HCEC 1CT (cell line): Measurements from ENCODE around the gene PTPRB.
A peak's percentile ranks its signal among the peaks of the same experiment; 100 is the strongest.

Source experiments
- DNase-seq: peaks from one replicate; pipeline ENCODE4 v3.0.0-alpha.2; 2017

Gene PTPRB

GRCh38 chr12:70641691-70642090 is 4.5 kb upstream of the PTPRB start:
- DNase-seq = no peak

- DNase-seq = no peak
These were observed 3.7 kb upstream of the PTPRB start for GRCh38 chr12:70640901-70641300.

GRCh38 chr12:70639535-70639934 is 2.3 kb upstream of the PTPRB start:
- DNase-seq = no peak

DNA sequence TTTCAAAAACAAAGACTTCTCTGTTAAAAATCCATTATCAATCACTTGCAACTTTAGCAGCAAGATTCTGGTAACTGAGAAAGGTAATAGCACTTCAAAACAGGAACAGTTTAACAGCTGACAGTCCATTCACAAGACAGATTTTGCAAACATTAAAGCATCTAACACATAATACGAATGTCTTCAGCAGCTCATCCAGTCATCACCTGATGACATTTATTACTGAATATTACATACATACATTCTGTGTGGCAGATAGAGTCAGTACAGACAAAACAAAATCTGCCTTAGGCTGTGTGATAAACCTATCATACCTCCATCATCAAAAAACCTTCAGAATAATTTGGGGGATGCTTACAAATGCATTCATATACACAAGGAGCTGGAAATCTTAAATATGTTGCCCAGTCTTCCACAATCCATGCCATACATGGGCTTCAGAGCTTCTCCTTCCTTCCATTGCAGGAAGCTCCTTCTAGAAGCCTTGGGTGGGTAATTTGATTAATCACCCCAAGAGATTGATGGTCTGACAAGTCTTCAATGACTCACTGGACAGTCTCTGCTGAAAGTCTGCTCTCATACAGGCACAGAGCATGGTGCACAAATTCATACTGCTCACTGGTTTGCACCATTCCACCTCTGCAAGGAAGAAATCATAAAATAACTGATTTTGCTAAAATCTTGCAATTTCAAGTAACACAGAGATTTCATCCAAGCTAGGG is 1.6 kb upstream of the PTPRB start:
- DNase-seq = peak; percentile 21

DNA sequence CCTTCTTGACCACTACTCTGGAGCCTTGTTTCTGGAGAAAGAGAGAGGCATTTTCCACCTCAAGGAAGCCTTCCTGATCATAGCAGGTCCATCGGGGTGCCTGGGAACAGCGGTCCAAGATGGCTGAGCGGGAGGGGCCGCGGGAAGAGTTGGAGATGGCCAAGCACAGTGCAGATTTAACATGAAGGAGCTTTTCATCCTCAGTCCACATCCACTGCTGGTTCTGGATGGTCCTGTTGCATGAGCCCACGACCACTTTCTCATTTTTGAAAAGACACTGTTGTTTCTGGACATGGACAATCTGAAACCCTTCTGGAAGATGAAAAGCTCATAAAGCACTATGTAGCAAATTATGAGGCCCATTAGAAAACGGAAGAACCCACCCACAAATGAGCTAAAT is 1.5 kb downstream of the PTPRB start:
- no peak for DNase-seq

- no peak for DNase-seq
These were observed 8.3 kb downstream of the PTPRB start for GRCh38 chr12:70628701-70629480.

DNA sequence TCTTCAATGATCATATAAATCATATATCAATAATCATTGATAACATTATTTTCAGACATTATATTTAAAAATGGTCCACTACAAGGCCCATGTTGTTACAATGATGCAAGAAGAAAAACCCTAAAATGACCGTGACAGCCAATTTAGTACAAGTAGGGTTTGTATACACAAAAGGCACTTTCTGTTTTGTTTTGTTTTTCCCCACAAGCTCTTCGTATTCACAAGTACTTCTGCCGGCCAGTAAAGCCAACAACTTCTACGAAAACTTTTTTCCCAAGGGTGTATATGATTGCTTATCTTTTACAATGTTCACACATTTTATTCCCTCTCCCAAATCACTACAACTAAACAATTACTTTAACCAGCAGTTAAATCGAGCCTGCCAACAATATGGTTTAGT is 9.6 kb downstream of the PTPRB start:
- no peak for DNase-seq

DNA sequence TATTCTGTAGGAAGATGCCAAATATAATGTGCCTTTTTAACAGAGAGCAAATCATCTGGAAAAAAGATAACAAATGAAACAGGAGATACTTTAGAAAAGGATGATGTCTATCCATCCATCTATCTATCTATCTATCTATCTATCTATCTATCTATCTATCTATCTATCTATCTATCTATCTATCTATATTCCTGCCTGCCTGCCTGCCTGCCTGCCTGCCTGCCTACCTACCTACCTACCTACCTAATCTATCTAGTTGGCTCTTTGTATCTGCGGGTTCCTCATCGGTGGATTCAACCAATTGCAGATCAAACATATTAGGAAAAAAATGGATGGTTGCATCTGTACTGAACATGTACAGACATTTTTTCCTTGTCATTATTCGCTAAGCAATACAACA is 11.0 kb downstream of the PTPRB start:
- no peak for DNase-seq

GRCh38 chr12:70619471-70620152 is 17.6 kb downstream of the PTPRB start:
- peak; percentile 65 for DNase-seq

GRCh38 chr12:70618371-70618770 is 18.9 kb downstream of the PTPRB start:
- DNase-seq = no peak

GRCh38 chr12:70617450-70617849 is 19.8 kb downstream of the PTPRB start:
- DNase-seq = no peak

GRCh38 chr12:70615174-70615866 is 21.9 kb downstream of the PTPRB start:
- DNase-seq = no peak

DNA sequence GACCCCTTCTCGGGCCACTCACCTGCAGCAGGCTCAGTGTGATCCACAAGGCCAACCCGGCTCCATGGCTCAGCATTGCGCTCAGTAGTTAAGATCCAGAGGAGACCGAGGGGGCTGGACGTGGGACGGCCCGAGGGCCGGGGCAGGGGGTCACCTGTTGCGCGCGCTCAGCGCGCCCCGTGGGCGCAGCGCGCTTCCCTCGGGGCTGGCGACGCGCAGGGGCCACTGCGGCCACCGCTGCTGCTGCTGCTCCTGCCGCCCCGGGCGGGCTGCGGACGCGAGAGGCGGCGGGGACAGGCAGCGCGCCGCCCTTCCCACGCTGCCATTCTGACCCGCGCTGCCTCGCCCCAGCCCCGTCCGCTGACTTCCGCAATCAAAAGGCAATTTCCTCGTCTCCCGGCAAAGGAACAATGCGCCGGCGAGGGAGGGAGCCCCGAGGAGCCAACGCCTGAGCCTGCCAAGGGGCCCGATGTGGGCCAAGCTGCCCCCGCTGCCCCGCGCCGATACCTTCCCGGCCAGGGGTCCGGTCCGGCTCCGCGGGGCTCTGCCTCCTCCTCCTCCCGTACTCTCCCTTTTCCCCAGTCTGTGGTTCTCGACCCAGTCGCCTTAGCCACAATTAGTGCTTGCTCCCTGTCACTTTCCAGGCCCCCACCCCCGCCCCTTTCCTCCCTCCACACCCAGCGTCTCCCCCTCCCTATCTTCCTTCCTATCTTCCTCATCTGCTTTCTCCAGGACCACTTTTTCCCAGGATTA is 27.3 kb downstream of the PTPRB start:
- peak; percentile 32 for DNase-seq

GRCh38 chr12:70609203-70609602 is 28.0 kb downstream of the PTPRB start:
- DNase-seq = no peak

DNA sequence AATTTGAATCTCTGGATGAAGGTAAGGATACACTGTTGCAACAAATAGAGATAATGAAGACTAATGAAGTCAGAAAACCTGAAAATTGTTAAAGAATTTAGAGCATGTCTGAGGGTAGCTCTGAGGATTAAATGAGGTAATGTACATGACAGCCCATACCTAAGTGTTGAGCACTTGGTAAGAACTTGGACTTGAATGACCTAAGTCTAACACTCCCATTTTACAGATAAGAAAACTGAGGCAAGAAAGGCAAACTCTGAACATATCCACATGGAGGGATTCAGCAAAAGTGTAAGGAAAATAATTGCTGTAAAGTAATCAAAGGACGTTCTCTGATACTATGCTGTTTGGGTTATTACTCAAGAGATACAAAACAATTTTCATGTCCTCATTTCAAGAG is 29.0 kb downstream of the PTPRB start:
- DNase-seq = no peak

GRCh38 chr12:70607107-70607506 is 30.1 kb downstream of the PTPRB start:
- no peak for DNase-seq

GRCh38 chr12:70605976-70606375 is 31.3 kb downstream of the PTPRB start:
- peak; percentile 80 for DNase-seq

- no peak for DNase-seq
These were observed 32.6 kb downstream of the PTPRB start for GRCh38 chr12:70604662-70605061.

GRCh38 chr12:70603044-70603443 is 34.2 kb downstream of the PTPRB start:
- DNase-seq = peak; percentile 89

- DNase-seq = no peak
These were observed 38.6 kb downstream of the PTPRB start for GRCh38 chr12:70598467-70599193.

GRCh38 chr12:70592664-70593063 is 44.6 kb downstream of the PTPRB start:
- DNase-seq = no peak
